ENCODE measurements around the gene ZNF408. TPM values are rescaled to one million over a fixed set of nuclear protein-coding genes. Genes with fewer than 3 reads are reported as not detected.

ZNF408 gene
- polyA plus RNA-seq, 1 experiment = 6.9 TPM

- POLR2A ChIA-PET = no interaction called here
- H3K4me3 ChIP-seq (ENCODE audit: low read depth, low read length) = no peak overlapping the region
- no peaks in the 10 kb centered on the region for H3K27me3 ChIP-seq (ENCODE audit: control insufficient read depth, insufficient read depth, low read length)
- H3K36me3 ChIP-seq (ENCODE audit: control insufficient read depth, insufficient read depth, low read length) = peaks cover 34% of the 10 kb centered on the region
- no peak for DNase-seq (ENCODE audit: low read depth)
- CTCF ChIA-PET = interaction anchor here (1.3 kb wide), 1 partner anchor 20 kb away, joined by 3 read pairs; no protein-coding TSS in a partner anchor
- no peak for TF ChIP-seq CTCF (IDR thresholded peaks at IDR 0.05; ENCODE audit: insufficient read depth, low read depth, low read length)
These were observed 22.1 kb upstream of the ZNF408 start for GRCh38 chr11:46678741-46679130.

GRCh38 chr11:46679241-46680163 is 21.3 kb upstream of the ZNF408 start:
- no peak for TF ChIP-seq CTCF (IDR thresholded peaks at IDR 0.05; ENCODE audit: insufficient read depth, low read depth, low read length)
- ChIA-PET POLR2A (no interaction called here), CTCF (interaction anchor here (1.3 kb wide), 1 partner anchor 21 kb away, joined by 3 read pairs; no protein-coding TSS in a partner anchor)
- H3K4me3 ChIP-seq (ENCODE audit: low read depth, low read length) = no peak overlapping the region
- DNase-seq (ENCODE audit: low read depth) = no peak
- peaks cover 31% of the 10 kb centered on the region for H3K36me3 ChIP-seq (ENCODE audit: control insufficient read depth, insufficient read depth, low read length)
- no peaks in the 10 kb centered on the region for H3K27me3 ChIP-seq (ENCODE audit: control insufficient read depth, insufficient read depth, low read length)

GRCh38 chr11:46680164-46680760 is 20.6 kb upstream of the ZNF408 start:
- Histone ChIP-seq H3K36me3 (ENCODE audit: control insufficient read depth, insufficient read depth, low read length) (peaks cover 31% of the 10 kb centered on the region), H3K4me3 (ENCODE audit: low read depth, low read length) (no peak overlapping the region), H3K27me3 (ENCODE audit: control insufficient read depth, insufficient read depth, low read length) (no peaks in the 10 kb centered on the region)
- ChIA-PET POLR2A (no interaction called here), CTCF (interaction anchor here (1.3 kb wide), 1 partner anchor 22 kb away, joined by 3 read pairs; no protein-coding TSS in a partner anchor)
- TF ChIP-seq CTCF (IDR thresholded peaks at IDR 0.05; ENCODE audit: insufficient read depth, low read depth, low read length) = no peak
- DNase-seq (ENCODE audit: low read depth) = no peak

GRCh38 chr11:46680815-46681214 is 20.0 kb upstream of the ZNF408 start:
- ChIA-PET CTCF (interaction anchor here (0.6 kb wide), 1 partner anchor 8 kb away, joined by 3 read pairs; no protein-coding TSS in a partner anchor), POLR2A (no interaction called here)
- Histone ChIP-seq H3K27me3 (ENCODE audit: control insufficient read depth, insufficient read depth, low read length) (no peaks in the 10 kb centered on the region), H3K36me3 (ENCODE audit: control insufficient read depth, insufficient read depth, low read length) (peaks cover 31% of the 10 kb centered on the region), H3K4me3 (ENCODE audit: low read depth, low read length) (no peak overlapping the region)
- no peak for DNase-seq (ENCODE audit: low read depth)
- TF ChIP-seq CTCF (IDR thresholded peaks at IDR 0.05; ENCODE audit: insufficient read depth, low read depth, low read length) = no peak

- ChIA-PET POLR2A (no interaction called here), CTCF (no interaction called here)
- DNase-seq (ENCODE audit: low read depth) = no peak
- Histone ChIP-seq H3K27me3 (ENCODE audit: control insufficient read depth, insufficient read depth, low read length) (no peaks in the 10 kb centered on the region), H3K36me3 (ENCODE audit: control insufficient read depth, insufficient read depth, low read length) (peaks cover 31% of the 10 kb centered on the region), H3K4me3 (ENCODE audit: low read depth, low read length) (no peak overlapping the region)
- TF ChIP-seq CTCF (IDR thresholded peaks at IDR 0.05; ENCODE audit: insufficient read depth, low read depth, low read length) = no peak
These were observed 19.0 kb upstream of the ZNF408 start for GRCh38 chr11:46681814-46682213.

Data from BJ (cell line).